Measurements from ENCODE around the gene RBMS3.

DNA sequence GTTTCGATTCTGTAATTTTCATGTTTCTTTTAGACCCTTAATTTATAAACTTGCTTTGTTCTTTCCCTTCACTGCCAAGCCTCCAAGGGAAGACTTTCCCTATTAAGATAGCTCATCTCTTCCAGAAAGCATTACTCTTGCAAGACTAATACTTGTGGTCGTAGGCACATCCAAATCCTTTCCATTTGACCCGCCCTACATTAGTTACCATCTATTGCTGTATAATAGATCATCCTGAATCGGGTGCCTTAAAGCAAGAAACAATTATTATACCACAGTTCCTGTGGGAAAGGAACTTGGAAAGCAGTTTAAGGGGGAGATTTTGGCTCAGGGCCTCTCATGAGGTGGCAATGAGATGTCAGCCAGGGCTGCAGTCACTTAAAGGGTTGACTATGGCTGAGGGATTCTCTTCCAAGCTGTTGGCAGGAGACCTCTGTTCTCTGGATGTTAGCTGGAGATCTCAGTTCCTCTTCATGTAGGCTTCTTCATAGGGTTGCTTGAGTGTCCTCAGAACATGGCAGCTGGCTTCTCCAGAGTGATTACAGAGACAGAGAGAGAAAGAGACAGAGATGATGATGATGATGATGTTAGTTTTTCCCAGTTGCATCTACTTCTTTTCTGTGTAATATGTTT, 755.2 kb downstream of the RBMS3 start:
- TF ChIP-seq, protein P1, sequence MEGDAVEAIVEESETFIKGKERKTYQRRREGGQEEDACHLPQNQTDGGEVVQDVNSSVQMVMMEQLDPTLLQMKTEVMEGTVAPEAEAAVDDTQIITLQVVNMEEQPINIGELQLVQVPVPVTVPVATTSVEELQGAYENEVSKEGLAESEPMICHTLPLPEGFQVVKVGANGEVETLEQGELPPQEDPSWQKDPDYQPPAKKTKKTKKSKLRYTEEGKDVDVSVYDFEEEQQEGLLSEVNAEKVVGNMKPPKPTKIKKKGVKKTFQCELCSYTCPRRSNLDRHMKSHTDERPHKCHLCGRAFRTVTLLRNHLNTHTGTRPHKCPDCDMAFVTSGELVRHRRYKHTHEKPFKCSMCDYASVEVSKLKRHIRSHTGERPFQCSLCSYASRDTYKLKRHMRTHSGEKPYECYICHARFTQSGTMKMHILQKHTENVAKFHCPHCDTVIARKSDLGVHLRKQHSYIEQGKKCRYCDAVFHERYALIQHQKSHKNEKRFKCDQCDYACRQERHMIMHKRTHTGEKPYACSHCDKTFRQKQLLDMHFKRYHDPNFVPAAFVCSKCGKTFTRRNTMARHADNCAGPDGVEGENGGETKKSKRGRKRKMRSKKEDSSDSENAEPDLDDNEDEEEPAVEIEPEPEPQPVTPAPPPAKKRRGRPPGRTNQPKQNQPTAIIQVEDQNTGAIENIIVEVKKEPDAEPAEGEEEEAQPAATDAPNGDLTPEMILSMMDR (conservative IDR thresholded peaks at IDR 0.05; ENCODE audit: low read depth in 2 of 2) = no peak
- TF ChIP-seq, protein P2, sequence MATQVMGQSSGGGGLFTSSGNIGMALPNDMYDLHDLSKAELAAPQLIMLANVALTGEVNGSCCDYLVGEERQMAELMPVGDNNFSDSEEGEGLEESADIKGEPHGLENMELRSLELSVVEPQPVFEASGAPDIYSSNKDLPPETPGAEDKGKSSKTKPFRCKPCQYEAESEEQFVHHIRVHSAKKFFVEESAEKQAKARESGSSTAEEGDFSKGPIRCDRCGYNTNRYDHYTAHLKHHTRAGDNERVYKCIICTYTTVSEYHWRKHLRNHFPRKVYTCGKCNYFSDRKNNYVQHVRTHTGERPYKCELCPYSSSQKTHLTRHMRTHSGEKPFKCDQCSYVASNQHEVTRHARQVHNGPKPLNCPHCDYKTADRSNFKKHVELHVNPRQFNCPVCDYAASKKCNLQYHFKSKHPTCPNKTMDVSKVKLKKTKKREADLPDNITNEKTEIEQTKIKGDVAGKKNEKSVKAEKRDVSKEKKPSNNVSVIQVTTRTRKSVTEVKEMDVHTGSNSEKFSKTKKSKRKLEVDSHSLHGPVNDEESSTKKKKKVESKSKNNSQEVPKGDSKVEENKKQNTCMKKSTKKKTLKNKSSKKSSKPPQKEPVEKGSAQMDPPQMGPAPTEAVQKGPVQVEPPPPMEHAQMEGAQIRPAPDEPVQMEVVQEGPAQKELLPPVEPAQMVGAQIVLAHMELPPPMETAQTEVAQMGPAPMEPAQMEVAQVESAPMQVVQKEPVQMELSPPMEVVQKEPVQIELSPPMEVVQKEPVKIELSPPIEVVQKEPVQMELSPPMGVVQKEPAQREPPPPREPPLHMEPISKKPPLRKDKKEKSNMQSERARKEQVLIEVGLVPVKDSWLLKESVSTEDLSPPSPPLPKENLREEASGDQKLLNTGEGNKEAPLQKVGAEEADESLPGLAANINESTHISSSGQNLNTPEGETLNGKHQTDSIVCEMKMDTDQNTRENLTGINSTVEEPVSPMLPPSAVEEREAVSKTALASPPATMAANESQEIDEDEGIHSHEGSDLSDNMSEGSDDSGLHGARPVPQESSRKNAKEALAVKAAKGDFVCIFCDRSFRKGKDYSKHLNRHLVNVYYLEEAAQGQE (IDR thresholded peaks at IDR 0.05; ENCODE audit: unreplicated experiment) = no peak
- no peak for TF ChIP-seq EZH2 (IDR thresholded peaks at IDR 0.05; ENCODE audit: low read depth, unreplicated experiment)
- no peak for TF ChIP-seq EZH2phosphoT487 (IDR thresholded peaks at IDR 0.05; ENCODE audit: unreplicated experiment)
- no peak for TF ChIP-seq ZNF114 (CRISPR knock-in tag; IDR thresholded peaks at IDR 0.05)
- no peak for TF ChIP-seq POLR2AphosphoS5 (IDR thresholded peaks at IDR 0.05; ENCODE audit: low read depth)
- no peak for TF ChIP-seq CREB1 (CRISPR knock-in tag; IDR thresholded peaks at IDR 0.05; ENCODE audit: low read depth)
